ENCODE measurements around the gene MRPL12.

Gene MRPL12

GRCh38 chr17:81714412-81715106, 11.4 kb downstream of the MRPL12 start:
- no peaks in the 10 kb centered on the region for H3K36me3 ChIP-seq (ENCODE audit: control insufficient read depth, insufficient read depth, low read length)
- H3K27me3 ChIP-seq (ENCODE audit: insufficient read depth, low read length, poor library complexity): no peaks in the 10 kb centered on the region
- no peak overlapping the region for H2AK5ac ChIP-seq (ENCODE audit: low read length)
- H3K18ac ChIP-seq (ENCODE audit: low read length): no peak overlapping the region
- H4K5ac ChIP-seq (ENCODE audit: low read length): no peak overlapping the region
- H2BK5ac ChIP-seq (ENCODE audit: low read length): no peak overlapping the region
- no peak overlapping the region for H2BK120ac ChIP-seq (ENCODE audit: low read depth, low read length)
- DNase-seq: no peak
- no peak overlapping the region for H3K27ac ChIP-seq (ENCODE audit: low read depth, low read length)
- H3K56ac ChIP-seq (ENCODE audit: low read length): no peak overlapping the region
- peaks cover 6% of the 10 kb centered on the region for H3K4me1 ChIP-seq (ENCODE audit: control insufficient read depth, low read depth, low read length)
- no peak overlapping the region for H3K4ac ChIP-seq (ENCODE audit: low read depth, low read length)
- H3K4me3 ChIP-seq (ENCODE audit: low read length): no peak overlapping the region
- no peak overlapping the region for H3K23ac ChIP-seq (ENCODE audit: low read length)
- no peak overlapping the region for H3K9ac ChIP-seq (ENCODE audit: low read length)
- H2BK15ac ChIP-seq (replicated peaks; ENCODE audit: low read depth): no peak overlapping the region
- no CpG with 5 or more reads among the region's 39 CpGs for WGBS (ENCODE audit: extremely low coverage, insufficient coverage, low lambda C conversion rate)
- peaks cover 3% of the 10 kb centered on the region for H3K79me1 ChIP-seq (ENCODE audit: low read length)
- H3K79me2 ChIP-seq (ENCODE audit: control insufficient read depth, insufficient read depth, low read length): no peaks in the 10 kb centered on the region
- no peak overlapping the region for H4K8ac ChIP-seq (ENCODE audit: low read depth, low read length)
- H3K4me2 ChIP-seq (ENCODE audit: low read length): no peak overlapping the region

- no peak overlapping the region for H3K4me2 ChIP-seq (ENCODE audit: low read length)
- DNase-seq: no peak
- H4K8ac ChIP-seq (ENCODE audit: low read depth, low read length): no peak overlapping the region
- no peak overlapping the region for H3K56ac ChIP-seq (ENCODE audit: low read length)
- H3K27me3 ChIP-seq (ENCODE audit: insufficient read depth, low read length, poor library complexity): no peaks in the 10 kb centered on the region
- no peak overlapping the region for H3K4ac ChIP-seq (ENCODE audit: low read depth, low read length)
- no peak overlapping the region for H2BK120ac ChIP-seq (ENCODE audit: low read depth, low read length)
- H3K9ac ChIP-seq (ENCODE audit: low read length): no peak overlapping the region
- H3K79me2 ChIP-seq (ENCODE audit: control insufficient read depth, insufficient read depth, low read length): no peaks in the 10 kb centered on the region
- no peak overlapping the region for H3K18ac ChIP-seq (ENCODE audit: low read length)
- H3K23ac ChIP-seq (ENCODE audit: low read length): no peak overlapping the region
- H3K4me3 ChIP-seq (ENCODE audit: low read length): no peak overlapping the region
- no peak overlapping the region for H2BK15ac ChIP-seq (replicated peaks; ENCODE audit: low read depth)
- H4K5ac ChIP-seq (ENCODE audit: low read length): no peak overlapping the region
- no peak overlapping the region for H2BK5ac ChIP-seq (ENCODE audit: low read length)
- H2AK5ac ChIP-seq (ENCODE audit: low read length): no peak overlapping the region
- no peak overlapping the region for H3K27ac ChIP-seq (ENCODE audit: low read depth, low read length)
- H3K4me1 ChIP-seq (ENCODE audit: control insufficient read depth, low read depth, low read length): peaks cover 6% of the 10 kb centered on the region
- H3K79me1 ChIP-seq (ENCODE audit: low read length): peaks cover 3% of the 10 kb centered on the region
- no CpG with 5 or more reads among the region's 32 CpGs for WGBS (ENCODE audit: extremely low coverage, insufficient coverage, low lambda C conversion rate)
- no peaks in the 10 kb centered on the region for H3K36me3 ChIP-seq (ENCODE audit: control insufficient read depth, insufficient read depth, low read length)
Observed at GRCh38 chr17:81715107-81715871, 12.1 kb downstream of the MRPL12 start.

GRCh38 chr17:81715872-81716673, 12.9 kb downstream of the MRPL12 start:
- no peak overlapping the region for H3K4ac ChIP-seq (ENCODE audit: low read depth, low read length)
- no peaks in the 10 kb centered on the region for H3K36me3 ChIP-seq (ENCODE audit: control insufficient read depth, insufficient read depth, low read length)
- H3K4me3 ChIP-seq (ENCODE audit: low read length): no peak overlapping the region
- H4K5ac ChIP-seq (ENCODE audit: low read length): no peak overlapping the region
- DNase-seq: no peak
- H3K9ac ChIP-seq (ENCODE audit: low read length): no peak overlapping the region
- H2BK5ac ChIP-seq (ENCODE audit: low read length): no peak overlapping the region
- peaks cover 2% of the 10 kb centered on the region for H3K4me1 ChIP-seq (ENCODE audit: control insufficient read depth, low read depth, low read length)
- H4K8ac ChIP-seq (ENCODE audit: low read depth, low read length): no peak overlapping the region
- no peak overlapping the region for H3K18ac ChIP-seq (ENCODE audit: low read length)
- H2AK5ac ChIP-seq (ENCODE audit: low read length): no peak overlapping the region
- no peak overlapping the region for H3K4me2 ChIP-seq (ENCODE audit: low read length)
- peaks cover 3% of the 10 kb centered on the region for H3K79me1 ChIP-seq (ENCODE audit: low read length)
- H3K23ac ChIP-seq (ENCODE audit: low read length): no peak overlapping the region
- no peaks in the 10 kb centered on the region for H3K79me2 ChIP-seq (ENCODE audit: control insufficient read depth, insufficient read depth, low read length)
- H2BK120ac ChIP-seq (ENCODE audit: low read depth, low read length): no peak overlapping the region
- H3K56ac ChIP-seq (ENCODE audit: low read length): no peak overlapping the region
- WGBS (ENCODE audit: extremely low coverage, insufficient coverage, low lambda C conversion rate): no CpG with 5 or more reads among the region's 43 CpGs
- no peaks in the 10 kb centered on the region for H3K27me3 ChIP-seq (ENCODE audit: insufficient read depth, low read length, poor library complexity)
- no peak overlapping the region for H2BK15ac ChIP-seq (replicated peaks; ENCODE audit: low read depth)
- no peak overlapping the region for H3K27ac ChIP-seq (ENCODE audit: low read depth, low read length)

- Histone ChIP-seq H3K4me2 (ENCODE audit: low read length) (no peak overlapping the region), H2BK5ac (ENCODE audit: low read length) (no peak overlapping the region), H2BK15ac (replicated peaks; ENCODE audit: low read depth) (no peak overlapping the region), H4K5ac (ENCODE audit: low read length) (no peak overlapping the region), H3K23ac (ENCODE audit: low read length) (no peak overlapping the region), H3K79me1 (ENCODE audit: low read length) (peaks cover 3% of the 10 kb centered on the region), H4K8ac (ENCODE audit: low read depth, low read length) (no peak overlapping the region), H3K18ac (ENCODE audit: low read length) (no peak overlapping the region), H3K4ac (ENCODE audit: low read depth, low read length) (no peak overlapping the region), H3K4me3 (ENCODE audit: low read length) (no peak overlapping the region), H3K4me1 (ENCODE audit: control insufficient read depth, low read depth, low read length) (peaks cover 2% of the 10 kb centered on the region), H3K27ac (ENCODE audit: low read depth, low read length) (no peak overlapping the region), H2AK5ac (ENCODE audit: low read length) (no peak overlapping the region), H3K36me3 (ENCODE audit: control insufficient read depth, insufficient read depth, low read length) (no peaks in the 10 kb centered on the region), H3K79me2 (ENCODE audit: control insufficient read depth, insufficient read depth, low read length) (no peaks in the 10 kb centered on the region), H3K9ac (ENCODE audit: low read length) (no peak overlapping the region), H3K27me3 (ENCODE audit: insufficient read depth, low read length, poor library complexity) (no peaks in the 10 kb centered on the region), H3K56ac (ENCODE audit: low read length) (no peak overlapping the region), H2BK120ac (ENCODE audit: low read depth, low read length) (no peak overlapping the region)
- WGBS (ENCODE audit: extremely low coverage, insufficient coverage, low lambda C conversion rate): no CpG with 5 or more reads among the region's 12 CpGs
- no peak for DNase-seq
Observed at GRCh38 chr17:81716674-81716996, 13.5 kb downstream of the MRPL12 start.

- Histone ChIP-seq H2BK120ac (ENCODE audit: low read depth, low read length) (no peak overlapping the region), H3K79me1 (ENCODE audit: low read length) (peaks cover 3% of the 10 kb centered on the region), H3K36me3 (ENCODE audit: control insufficient read depth, insufficient read depth, low read length) (no peaks in the 10 kb centered on the region), H4K8ac (ENCODE audit: low read depth, low read length) (no peak overlapping the region), H4K5ac (ENCODE audit: low read length) (no peak overlapping the region), H2AK5ac (ENCODE audit: low read length) (no peak overlapping the region), H2BK15ac (replicated peaks; ENCODE audit: low read depth) (no peak overlapping the region), H3K27me3 (ENCODE audit: insufficient read depth, low read length, poor library complexity) (no peaks in the 10 kb centered on the region), H3K9ac (ENCODE audit: low read length) (no peak overlapping the region), H3K27ac (ENCODE audit: low read depth, low read length) (no peak overlapping the region), H3K4me1 (ENCODE audit: control insufficient read depth, low read depth, low read length) (peaks cover 2% of the 10 kb centered on the region), H3K23ac (ENCODE audit: low read length) (no peak overlapping the region), H3K4me2 (ENCODE audit: low read length) (no peak overlapping the region), H3K79me2 (ENCODE audit: control insufficient read depth, insufficient read depth, low read length) (no peaks in the 10 kb centered on the region), H3K18ac (ENCODE audit: low read length) (no peak overlapping the region), H3K4me3 (ENCODE audit: low read length) (no peak overlapping the region), H2BK5ac (ENCODE audit: low read length) (no peak overlapping the region), H3K56ac (ENCODE audit: low read length) (no peak overlapping the region), H3K4ac (ENCODE audit: low read depth, low read length) (no peak overlapping the region)
- WGBS (ENCODE audit: extremely low coverage, insufficient coverage, low lambda C conversion rate): no CpG with 5 or more reads among the region's 25 CpGs
- no peak for DNase-seq
Observed at GRCh38 chr17:81717049-81717765, 14.0 kb downstream of the MRPL12 start.
